GM04504 (cell line): ENCODE results near the gene CHST11.

Source experiments
- DNase-seq: peaks from one replicate; pipeline ENCODE4 v3.0.0-alpha.2; 2012; ENCODE audit warnings: low read depth

CHST11 gene

DNA sequence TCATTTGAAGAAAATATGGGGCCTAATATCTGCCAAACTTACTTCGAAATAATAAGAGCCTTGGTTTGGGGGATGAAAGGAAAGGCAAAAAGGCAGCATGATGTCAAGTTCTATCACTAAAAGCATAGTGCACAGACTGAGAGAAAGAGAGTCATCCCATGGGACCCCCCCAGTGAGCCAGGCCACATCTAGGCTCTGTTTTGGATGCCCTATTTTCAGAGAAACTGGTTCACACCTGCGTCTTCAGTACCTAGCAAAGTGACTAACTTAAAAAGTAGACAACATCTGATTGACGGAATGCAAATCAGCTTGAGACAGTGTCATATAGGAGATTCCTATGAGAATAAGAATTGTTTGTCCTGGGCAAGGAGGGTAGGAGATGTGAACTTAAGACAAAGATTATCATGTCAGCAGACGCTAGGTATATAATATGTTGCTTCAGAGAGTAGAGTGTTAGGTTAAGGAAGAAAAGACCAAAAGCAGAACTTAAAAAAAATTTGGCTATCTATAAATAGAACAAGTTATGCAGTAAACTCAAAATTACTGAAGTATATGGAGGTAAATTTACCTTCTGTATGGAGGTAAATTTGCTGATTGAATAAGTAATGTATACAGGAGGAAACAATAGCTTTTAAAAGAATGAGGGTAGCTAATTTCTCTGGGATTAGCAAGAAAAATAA, 353.1 kb downstream of the CHST11 start:
- no peak for DNase-seq
